ENCODE data around the gene CDCP2. TPM values are rescaled to one million over a fixed set of nuclear protein-coding genes. Genes with fewer than 3 reads are reported as not detected.

CDCP2 gene
- total and polyA plus RNA-seq, 10 donors: 0.23 to 1.6 (median 0.85) TPM; not detected in 3

DNA sequence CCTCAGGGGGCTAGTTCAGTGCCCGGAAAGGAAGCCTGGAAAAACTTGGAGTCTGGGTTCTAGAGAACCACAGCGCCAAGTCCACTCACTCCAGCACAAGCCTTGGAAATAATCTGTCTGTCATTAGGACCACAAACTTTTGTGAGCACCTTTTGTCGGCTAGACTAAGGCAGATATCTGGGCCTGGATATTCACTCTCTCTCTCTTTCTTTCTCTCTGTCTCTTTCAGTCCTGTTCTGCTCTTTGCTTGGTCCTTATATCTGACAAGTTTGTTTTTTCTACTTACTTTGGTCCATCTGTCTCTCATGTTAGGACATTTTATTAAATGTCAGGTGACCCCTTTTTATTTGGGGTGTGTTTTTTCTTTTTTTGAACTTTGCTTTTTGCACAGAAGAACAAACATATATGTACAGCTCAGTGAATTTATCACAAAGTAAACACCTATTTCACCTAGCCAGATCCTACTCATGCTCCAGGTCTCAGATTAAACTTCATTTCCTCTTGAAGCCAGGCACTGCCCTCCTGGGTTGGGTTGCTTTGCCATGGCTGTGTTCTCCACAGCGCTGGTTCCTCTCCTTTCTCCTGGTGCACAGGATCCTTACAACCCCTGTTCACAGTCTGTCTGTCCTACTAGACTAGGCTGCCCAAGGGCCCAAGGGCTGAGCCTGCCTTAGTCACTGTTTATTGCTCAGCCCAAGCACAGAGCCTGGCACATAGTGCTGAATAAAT is 58.6 kb downstream of the CDCP2 start:
- Histone ChIP-seq H3K9me3 (no peaks in the 10 kb centered on the region), H3K4me1 (peaks cover 5 to 42% (median 23%) of the 10 kb centered on the region in 6 donors), H3K4me3 (no peak overlapping the region), H3K27me3 (replicated peaks in 1 of 7) (no peaks in the 10 kb centered on the region), H3K36me3 (peaks cover 0 to 62% (median 16%) of the 10 kb centered on the region in 6 donors), H3K27ac (peak overlapping the region; percentile 14 to 83 (median 78))
- intact Hi-C loops (cut with DNase I; ENCODE audit: low total_unique reads): no loop called here
- TF ChIP-seq POLR2A (IDR thresholded peaks at IDR 0.05): no peak
- no peak for TF ChIP-seq POLR2AphosphoS5 (IDR thresholded peaks at IDR 0.05)
- TF ChIP-seq, protein P1, sequence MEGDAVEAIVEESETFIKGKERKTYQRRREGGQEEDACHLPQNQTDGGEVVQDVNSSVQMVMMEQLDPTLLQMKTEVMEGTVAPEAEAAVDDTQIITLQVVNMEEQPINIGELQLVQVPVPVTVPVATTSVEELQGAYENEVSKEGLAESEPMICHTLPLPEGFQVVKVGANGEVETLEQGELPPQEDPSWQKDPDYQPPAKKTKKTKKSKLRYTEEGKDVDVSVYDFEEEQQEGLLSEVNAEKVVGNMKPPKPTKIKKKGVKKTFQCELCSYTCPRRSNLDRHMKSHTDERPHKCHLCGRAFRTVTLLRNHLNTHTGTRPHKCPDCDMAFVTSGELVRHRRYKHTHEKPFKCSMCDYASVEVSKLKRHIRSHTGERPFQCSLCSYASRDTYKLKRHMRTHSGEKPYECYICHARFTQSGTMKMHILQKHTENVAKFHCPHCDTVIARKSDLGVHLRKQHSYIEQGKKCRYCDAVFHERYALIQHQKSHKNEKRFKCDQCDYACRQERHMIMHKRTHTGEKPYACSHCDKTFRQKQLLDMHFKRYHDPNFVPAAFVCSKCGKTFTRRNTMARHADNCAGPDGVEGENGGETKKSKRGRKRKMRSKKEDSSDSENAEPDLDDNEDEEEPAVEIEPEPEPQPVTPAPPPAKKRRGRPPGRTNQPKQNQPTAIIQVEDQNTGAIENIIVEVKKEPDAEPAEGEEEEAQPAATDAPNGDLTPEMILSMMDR (IDR thresholded peaks at IDR 0.05 in 8 of 11, conservative IDR thresholded peaks at IDR 0.05 in 3 of 11): no peak
- 87 to 95% (median 90%) methylated on average over 4 of the region's 4 CpGs for WGBS, 5 donors
- no peak for DNase-seq

GRCh38 chr1:54091666-54092065 is 61.1 kb downstream of the CDCP2 start:
- H3K4me3 ChIP-seq: no peak overlapping the region
- DNase-seq: no peak
- no peak for TF ChIP-seq POLR2A (IDR thresholded peaks at IDR 0.05)
- TF ChIP-seq POLR2AphosphoS5 (IDR thresholded peaks at IDR 0.05): no peak
- TF ChIP-seq, protein P1 (IDR thresholded peaks at IDR 0.05 in 8 of 11, conservative IDR thresholded peaks at IDR 0.05 in 3 of 11): no peak
- no peaks in the 10 kb centered on the region for H3K9me3 ChIP-seq
- H3K4me1 ChIP-seq: peaks cover 5 to 20% (median 14%) of the 10 kb centered on the region in 6 donors
- peaks cover 0 to 57% (median 13%) of the 10 kb centered on the region in 6 donors for H3K36me3 ChIP-seq
- intact Hi-C loops (cut with DNase I; ENCODE audit: low total_unique reads): no loop called here
- H3K27ac ChIP-seq: no peak overlapping the region
- no peaks in the 10 kb centered on the region for H3K27me3 ChIP-seq (replicated peaks in 1 of 7)
- WGBS, 5 donors: 73 to 90% (median 81%) methylated on average over 3 of the region's 3 CpGs

- Histone ChIP-seq H3K27me3 (replicated peaks in 1 of 7) (no peaks in the 10 kb centered on the region), H3K27ac (no peak overlapping the region), H3K4me3 (no peak overlapping the region), H3K36me3 (peaks cover 0 to 67% (median 10%) of the 10 kb centered on the region in 6 donors), H3K9me3 (no peaks in the 10 kb centered on the region), H3K4me1 (no peaks in the 10 kb centered on the region)
- intact Hi-C loops (cut with DNase I; ENCODE audit: low total_unique reads): no loop called here
- DNase-seq: no peak
- TF ChIP-seq POLR2A (IDR thresholded peaks at IDR 0.05) (no peak), POLR2AphosphoS5 (IDR thresholded peaks at IDR 0.05) (no peak)
- TF ChIP-seq, protein P1 (IDR thresholded peaks at IDR 0.05 in 8 of 11, conservative IDR thresholded peaks at IDR 0.05 in 3 of 11): no peak
- 83 to 94% (median 88%) methylated on average over 5 of the region's 5 CpGs for WGBS, 5 donors
Measured at GRCh38 chr1:54088385-54088784, 64.4 kb downstream of the CDCP2 start.

- DNase-seq: no peak
- Histone ChIP-seq H3K36me3 (peaks cover 0 to 53% (median 10%) of the 10 kb centered on the region in 6 donors), H3K27ac (no peak overlapping the region), H3K27me3 (replicated peaks in 1 of 7) (no peaks in the 10 kb centered on the region), H3K4me1 (no peaks in the 10 kb centered on the region), H3K4me3 (no peak overlapping the region), H3K9me3 (no peaks in the 10 kb centered on the region)
- 91 to 100% (median 95%) methylated on average over 1 of the region's 1 CpG for whole genome bisulfite sequencing, 5 donors
- intact Hi-C loops (cut with DNase I; ENCODE audit: low total_unique reads): no loop called here
- TF ChIP-seq POLR2AphosphoS5 (IDR thresholded peaks at IDR 0.05): no peak
- no peak for TF ChIP-seq POLR2A (IDR thresholded peaks at IDR 0.05)
- TF ChIP-seq, protein P1 (IDR thresholded peaks at IDR 0.05 in 8 of 11, conservative IDR thresholded peaks at IDR 0.05 in 3 of 11): no peak
Measured at GRCh38 chr1:54086754-54087153, 66.0 kb downstream of the CDCP2 start.

Data from spleen (tissue), 11 donors.